BE2C (cell line): Measurements from ENCODE around the gene LMO2.
A peak's percentile ranks its signal among the peaks of the same experiment; 100 is the strongest.

Experiments used
- DNase-seq: peaks from one replicate; pipeline ENCODE4 v3.0.0-alpha.2; 2020
- H3K27me3 ChIP-seq: fragments of 250-450 bp; sonication (Bioruptor Pico); 2 replicates; pipeline ENCODE4 v1.5.1; 2020; ENCODE audit warnings: mild to moderate bottlenecking
- H3K36me3 ChIP-seq: fragments of 250-450 bp; sonication (Bioruptor Pico); 2 replicates; pipeline ENCODE4 v1.5.1; 2020; ENCODE audit warnings: mild to moderate bottlenecking
- H3K4me1 ChIP-seq: fragments of 250-450 bp; sonication (Bioruptor Pico); 2 replicates; pipeline ENCODE4 v1.5.1; 2020
- H3K4me3 ChIP-seq: 2 replicates; pipeline ENCODE4 v1.5.1; 2011; ENCODE audit warnings: low read depth, low read length
- H3K9me3 ChIP-seq: fragments of 250-450 bp; sonication (Bioruptor Pico); 2 replicates; pipeline ENCODE4 v1.5.1; 2020
- TF ChIP-seq, protein P1 (sequence below): IDR thresholded peaks from 2 replicates; pipeline ENCODE4 v1.5.1; 2012; ENCODE audit warnings: mild to moderate bottlenecking, low read depth, low read length

LMO2 gene

DNA sequence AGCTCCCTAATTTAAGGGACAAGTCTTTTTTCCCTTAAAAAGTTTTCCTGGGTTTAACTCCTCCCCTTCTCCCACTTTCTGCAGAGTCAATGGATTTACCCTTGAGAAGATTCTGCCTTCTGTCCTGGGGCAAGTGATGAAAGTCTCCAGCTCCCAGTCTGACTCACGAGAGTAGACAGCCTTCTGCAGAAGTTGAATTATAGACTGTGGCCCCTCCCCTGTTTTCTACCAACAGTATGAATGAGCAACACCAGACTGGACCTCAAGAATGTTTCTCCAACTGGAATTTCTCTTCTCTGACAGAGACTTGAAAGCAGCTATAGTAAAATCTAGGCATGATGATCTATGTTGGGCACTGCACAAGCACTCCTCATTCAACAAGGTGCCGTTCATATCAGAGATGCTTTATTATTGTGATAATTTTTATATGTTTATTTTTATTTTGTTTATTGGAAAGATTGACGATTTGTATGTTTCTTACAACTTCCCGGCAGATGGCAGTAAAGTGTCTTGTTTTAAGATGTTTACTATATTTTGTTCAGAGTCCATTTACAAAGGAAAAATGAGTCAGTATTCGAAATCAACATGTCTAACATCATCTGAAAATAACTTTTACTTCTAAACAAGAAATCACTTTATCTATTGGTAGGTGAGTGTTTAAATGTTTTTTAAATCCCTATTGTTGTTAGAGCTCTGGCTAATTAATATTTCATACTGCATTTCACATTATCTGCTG lies 56.6 kb downstream of the LMO2 start:
- Histone ChIP-seq H3K36me3 (no peaks in the 10 kb centered on the region), H3K4me1 (no peaks in the 10 kb centered on the region), H3K4me3 (no peak overlapping the region), H3K27me3 (peaks cover 6% of the 10 kb centered on the region; the same call in 1 of the 2 replicates), H3K9me3 (no peaks in the 10 kb centered on the region)
- DNase-seq = no peak
- TF ChIP-seq, protein P1, sequence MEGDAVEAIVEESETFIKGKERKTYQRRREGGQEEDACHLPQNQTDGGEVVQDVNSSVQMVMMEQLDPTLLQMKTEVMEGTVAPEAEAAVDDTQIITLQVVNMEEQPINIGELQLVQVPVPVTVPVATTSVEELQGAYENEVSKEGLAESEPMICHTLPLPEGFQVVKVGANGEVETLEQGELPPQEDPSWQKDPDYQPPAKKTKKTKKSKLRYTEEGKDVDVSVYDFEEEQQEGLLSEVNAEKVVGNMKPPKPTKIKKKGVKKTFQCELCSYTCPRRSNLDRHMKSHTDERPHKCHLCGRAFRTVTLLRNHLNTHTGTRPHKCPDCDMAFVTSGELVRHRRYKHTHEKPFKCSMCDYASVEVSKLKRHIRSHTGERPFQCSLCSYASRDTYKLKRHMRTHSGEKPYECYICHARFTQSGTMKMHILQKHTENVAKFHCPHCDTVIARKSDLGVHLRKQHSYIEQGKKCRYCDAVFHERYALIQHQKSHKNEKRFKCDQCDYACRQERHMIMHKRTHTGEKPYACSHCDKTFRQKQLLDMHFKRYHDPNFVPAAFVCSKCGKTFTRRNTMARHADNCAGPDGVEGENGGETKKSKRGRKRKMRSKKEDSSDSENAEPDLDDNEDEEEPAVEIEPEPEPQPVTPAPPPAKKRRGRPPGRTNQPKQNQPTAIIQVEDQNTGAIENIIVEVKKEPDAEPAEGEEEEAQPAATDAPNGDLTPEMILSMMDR = peak; percentile 25

DNA sequence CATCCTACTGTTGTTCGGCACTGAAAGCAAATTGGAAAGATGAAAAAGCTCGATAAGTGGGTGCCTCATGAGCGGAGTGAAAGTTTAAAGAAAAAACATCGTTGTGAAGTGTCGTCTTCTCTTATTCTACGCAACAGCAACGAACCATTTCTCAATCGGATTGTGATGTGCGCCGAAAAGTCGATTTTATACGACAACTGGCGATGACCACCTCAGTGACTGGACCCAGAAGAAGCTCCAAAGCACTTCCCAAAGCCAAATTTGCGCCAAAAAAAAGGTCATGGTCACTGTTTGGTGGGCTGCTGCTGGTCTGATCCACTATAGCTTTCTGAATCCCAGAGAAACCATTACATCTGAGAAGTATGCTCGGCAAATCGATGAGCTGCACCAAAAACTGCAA lies 59.2 kb downstream of the LMO2 start:
- Histone ChIP-seq H3K4me1 (no peaks in the 10 kb centered on the region), H3K9me3 (no peaks in the 10 kb centered on the region), H3K4me3 (no peak overlapping the region), H3K27me3 (peaks cover 30% of the 10 kb centered on the region), H3K36me3 (no peaks in the 10 kb centered on the region)
- TF ChIP-seq, protein P1 = no peak
- DNase-seq = no peak

DNA sequence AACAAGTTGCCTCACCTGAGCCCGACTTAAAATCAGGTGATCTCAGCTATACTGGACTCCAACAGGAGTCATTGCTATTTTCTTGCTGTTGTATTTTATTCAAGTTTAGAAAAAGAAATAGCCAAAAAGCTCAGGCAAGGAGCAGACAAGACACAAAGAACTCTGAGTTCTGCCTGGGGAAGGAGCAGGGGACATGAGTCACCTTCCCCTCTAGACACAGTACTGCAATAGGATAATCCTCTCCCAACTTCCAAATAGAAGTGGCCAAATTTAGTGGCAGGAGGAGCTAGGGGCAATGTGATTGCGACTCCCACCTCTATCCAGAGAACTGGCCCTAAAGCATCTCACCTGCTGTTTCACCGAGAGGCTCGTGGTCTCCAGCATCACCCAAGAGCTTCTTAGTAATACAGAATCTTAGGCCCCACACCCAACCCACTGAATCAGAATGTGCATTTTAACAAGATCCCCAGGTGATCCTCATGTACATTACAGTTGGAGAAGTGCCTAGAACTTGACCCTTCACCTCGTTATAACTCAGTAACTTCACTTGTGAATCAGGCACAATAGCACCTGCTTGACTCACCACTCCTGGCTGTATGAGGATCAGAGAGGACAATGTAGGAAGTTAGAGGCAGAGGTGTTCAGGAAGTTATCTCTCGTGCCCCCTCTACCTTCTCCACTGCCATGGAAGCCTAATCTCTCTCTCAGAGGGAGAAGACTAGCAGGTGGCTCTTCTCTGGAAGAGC lies 60.8 kb downstream of the LMO2 start:
- DNase-seq = no peak
- H3K4me3 ChIP-seq = no peak overlapping the region
- TF ChIP-seq, protein P1 = no peak
- no peaks in the 10 kb centered on the region for H3K9me3 ChIP-seq
- no peaks in the 10 kb centered on the region for H3K36me3 ChIP-seq
- H3K4me1 ChIP-seq = no peaks in the 10 kb centered on the region
- peaks cover 45% of the 10 kb centered on the region for H3K27me3 ChIP-seq

DNA sequence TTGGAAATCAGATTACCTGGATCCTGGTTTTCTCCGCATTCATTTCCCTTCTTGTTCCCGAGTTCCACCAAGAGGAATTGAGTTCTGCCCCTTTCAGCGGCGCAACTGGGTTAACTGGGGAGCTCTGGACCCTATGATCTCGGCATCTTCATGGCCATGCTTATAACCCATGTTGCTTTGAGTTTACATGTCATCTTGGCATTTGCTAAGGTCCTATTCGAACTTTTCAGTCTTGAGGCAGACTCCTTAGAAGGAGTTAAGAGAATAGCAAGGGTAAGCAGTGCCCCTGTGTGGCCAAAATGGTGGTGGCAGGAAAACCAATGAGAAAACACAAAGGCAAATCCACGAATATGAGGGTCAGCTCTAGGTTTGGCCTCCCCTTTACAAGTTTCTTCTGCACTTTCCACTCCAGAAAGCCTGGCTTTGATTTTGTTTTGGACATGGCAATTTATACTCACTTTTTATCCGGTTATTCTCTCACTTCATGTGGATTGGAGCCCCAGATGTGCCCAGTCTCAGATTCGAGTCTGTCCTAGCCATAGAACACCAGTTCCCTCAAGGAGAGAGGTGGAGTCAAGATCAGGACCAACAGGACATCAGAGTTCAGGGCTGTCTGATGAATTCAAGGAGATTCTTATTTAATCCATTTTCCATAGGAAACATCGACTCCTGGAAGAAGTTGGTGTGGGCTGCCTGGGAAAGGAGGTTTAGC lies 62.3 kb downstream of the LMO2 start:
- H3K27me3 ChIP-seq = peaks cover 47% of the 10 kb centered on the region
- H3K36me3 ChIP-seq = no peaks in the 10 kb centered on the region
- TF ChIP-seq, protein P1 = peak; percentile 67
- no peaks in the 10 kb centered on the region for H3K9me3 ChIP-seq
- H3K4me1 ChIP-seq = no peaks in the 10 kb centered on the region
- H3K4me3 ChIP-seq = no peak overlapping the region
- peak; percentile 17 for DNase-seq

DNA sequence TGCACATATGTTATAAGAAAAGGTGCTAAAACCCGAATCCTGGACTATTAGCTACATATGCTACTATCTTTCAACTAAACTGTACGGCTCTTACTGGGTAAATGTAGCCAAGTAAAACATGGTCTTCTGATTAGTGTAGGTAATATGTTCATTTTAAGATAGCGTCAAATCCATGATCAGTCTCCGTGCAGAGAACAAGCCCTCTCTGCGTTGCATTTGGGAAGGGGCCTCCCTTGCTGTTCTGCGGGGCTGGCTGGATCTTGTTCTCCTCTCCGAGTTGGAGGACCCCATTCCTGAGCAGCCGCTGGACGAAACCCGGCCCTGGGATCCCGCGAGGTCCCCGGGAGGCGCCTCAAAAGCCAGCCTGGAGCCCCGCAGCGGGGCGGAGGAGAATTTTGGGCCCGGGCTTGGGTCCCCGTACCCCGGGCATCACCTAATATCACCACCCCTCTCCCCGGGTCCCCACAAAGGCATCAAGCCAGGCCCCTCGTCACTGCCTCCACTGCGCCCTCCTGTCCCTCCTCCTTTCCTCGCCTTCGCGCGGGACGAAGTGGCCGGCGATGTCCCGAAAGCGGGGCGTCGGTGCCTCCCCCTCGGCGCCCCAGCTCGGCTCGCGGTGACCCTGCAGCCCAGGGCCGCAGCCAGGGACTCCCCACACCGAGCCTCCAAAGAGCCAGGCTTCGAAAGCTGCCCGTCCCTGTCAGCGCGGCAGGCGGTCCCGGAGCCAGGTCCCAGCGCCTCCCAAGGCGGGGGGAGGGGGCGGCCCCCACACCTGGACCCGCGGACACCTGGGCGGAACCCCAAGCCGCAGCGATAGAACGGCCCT lies 63.1 kb downstream of the LMO2 start:
- no peak overlapping the region for H3K4me3 ChIP-seq
- no peak for DNase-seq
- H3K27me3 ChIP-seq = peaks cover 49% of the 10 kb centered on the region
- no peaks in the 10 kb centered on the region for H3K9me3 ChIP-seq
- TF ChIP-seq, protein P1 = no peak
- no peaks in the 10 kb centered on the region for H3K4me1 ChIP-seq
- H3K36me3 ChIP-seq = no peaks in the 10 kb centered on the region
